ENCODE data around the gene USH2A. TPM values are rescaled to one million over a fixed set of nuclear protein-coding genes. Genes with fewer than 3 reads are reported as not detected.

The USH2A gene
- total RNA-seq, 4 donors from 2014 or later: under 0.01 to 1.0 (median under 0.01) TPM; not detected in 1

GRCh38 chr1:215761446-215761845 lies 661.8 kb downstream of the USH2A start:
- 92 to 93% methylated on average over 2 of the region's 2 CpGs for WGBS, 2 donors
- H3K27ac ChIP-seq: no peak overlapping the region
- TF ChIP-seq POLR2A (IDR thresholded peaks at IDR 0.05): no peak
- TF ChIP-seq, protein P1, sequence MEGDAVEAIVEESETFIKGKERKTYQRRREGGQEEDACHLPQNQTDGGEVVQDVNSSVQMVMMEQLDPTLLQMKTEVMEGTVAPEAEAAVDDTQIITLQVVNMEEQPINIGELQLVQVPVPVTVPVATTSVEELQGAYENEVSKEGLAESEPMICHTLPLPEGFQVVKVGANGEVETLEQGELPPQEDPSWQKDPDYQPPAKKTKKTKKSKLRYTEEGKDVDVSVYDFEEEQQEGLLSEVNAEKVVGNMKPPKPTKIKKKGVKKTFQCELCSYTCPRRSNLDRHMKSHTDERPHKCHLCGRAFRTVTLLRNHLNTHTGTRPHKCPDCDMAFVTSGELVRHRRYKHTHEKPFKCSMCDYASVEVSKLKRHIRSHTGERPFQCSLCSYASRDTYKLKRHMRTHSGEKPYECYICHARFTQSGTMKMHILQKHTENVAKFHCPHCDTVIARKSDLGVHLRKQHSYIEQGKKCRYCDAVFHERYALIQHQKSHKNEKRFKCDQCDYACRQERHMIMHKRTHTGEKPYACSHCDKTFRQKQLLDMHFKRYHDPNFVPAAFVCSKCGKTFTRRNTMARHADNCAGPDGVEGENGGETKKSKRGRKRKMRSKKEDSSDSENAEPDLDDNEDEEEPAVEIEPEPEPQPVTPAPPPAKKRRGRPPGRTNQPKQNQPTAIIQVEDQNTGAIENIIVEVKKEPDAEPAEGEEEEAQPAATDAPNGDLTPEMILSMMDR (IDR thresholded peaks at IDR 0.05): no peak
- no peak for TF ChIP-seq EP300 (IDR thresholded peaks at IDR 0.05)
- H3K4me3 ChIP-seq: no peak overlapping the region
- H3K27me3 ChIP-seq: no peaks in the 10 kb centered on the region
- H3K9me3 ChIP-seq: no peaks in the 10 kb centered on the region
- H3K4me1 ChIP-seq: no peaks in the 10 kb centered on the region
- no peaks in the 10 kb centered on the region for H3K36me3 ChIP-seq
- no peak for DNase-seq (ENCODE audit: low spot score in 2 of 2)

DNA sequence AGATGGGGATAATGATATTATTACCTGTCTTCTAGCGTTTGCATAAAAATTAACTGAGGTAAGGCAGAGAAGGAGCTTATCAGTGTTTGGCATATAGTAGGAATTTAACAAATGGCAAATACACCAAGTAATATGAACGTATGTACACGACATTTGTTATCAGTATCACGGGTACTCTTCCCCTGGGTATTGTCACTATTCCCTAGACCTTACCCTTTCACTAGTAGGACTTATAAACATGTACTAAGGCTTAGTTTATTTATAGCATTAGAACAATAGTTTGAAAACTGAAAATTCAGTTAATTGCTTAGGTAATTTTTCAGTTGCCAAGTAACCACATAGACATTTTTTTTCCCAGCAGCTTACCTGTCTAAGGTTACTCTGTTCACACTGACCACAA lies 669.1 kb downstream of the USH2A start:
- DNase-seq (ENCODE audit: low spot score in 2 of 2): no peak
- Histone ChIP-seq H3K27me3 (no peaks in the 10 kb centered on the region), H3K4me1 (no peaks in the 10 kb centered on the region), H3K36me3 (no peaks in the 10 kb centered on the region), H3K4me3 (no peak overlapping the region), H3K27ac (no peak overlapping the region), H3K9me3 (no peaks in the 10 kb centered on the region)
- 86 to 90% methylated on average over 4 of the region's 4 CpGs for WGBS, 2 donors
- TF ChIP-seq EP300 (IDR thresholded peaks at IDR 0.05) (no peak), POLR2A (IDR thresholded peaks at IDR 0.05) (no peak)
- TF ChIP-seq, protein P1 (IDR thresholded peaks at IDR 0.05): no peak

DNA sequence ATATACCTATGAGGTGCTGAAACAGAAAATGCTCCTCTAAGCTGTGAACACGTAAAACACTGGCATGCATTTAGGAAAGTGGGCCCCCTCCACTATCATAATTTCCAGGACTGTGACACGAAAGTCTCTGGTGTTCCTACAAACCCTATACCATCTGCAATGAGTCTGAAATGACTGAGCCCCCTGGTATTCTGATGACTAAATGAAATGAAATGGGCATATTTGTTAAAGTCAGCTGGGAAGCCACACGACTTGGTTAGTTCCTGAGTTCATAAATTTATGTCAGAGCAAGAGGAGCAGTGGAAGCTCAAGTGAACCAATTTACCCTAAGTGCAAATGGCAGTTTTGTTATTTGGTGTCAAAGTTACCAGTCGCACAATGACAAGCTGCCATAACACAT lies 673.8 kb downstream of the USH2A start:
- Histone ChIP-seq H3K4me3 (no peak overlapping the region), H3K27ac (no peak overlapping the region), H3K36me3 (no peaks in the 10 kb centered on the region), H3K4me1 (no peaks in the 10 kb centered on the region), H3K27me3 (no peaks in the 10 kb centered on the region), H3K9me3 (no peaks in the 10 kb centered on the region)
- WGBS, 2 donors: 69 to 73% methylated on average over 4 of the region's 4 CpGs
- TF ChIP-seq POLR2A (IDR thresholded peaks at IDR 0.05) (no peak), EP300 (IDR thresholded peaks at IDR 0.05) (no peak)
- TF ChIP-seq, protein P1 (IDR thresholded peaks at IDR 0.05): no peak
- DNase-seq (ENCODE audit: low spot score in 2 of 2): no peak

- Histone ChIP-seq H3K36me3 (no peaks in the 10 kb centered on the region), H3K4me1 (no peaks in the 10 kb centered on the region), H3K4me3 (no peak overlapping the region), H3K27ac (no peak overlapping the region), H3K27me3 (no peaks in the 10 kb centered on the region), H3K9me3 (no peaks in the 10 kb centered on the region)
- no peak for DNase-seq (ENCODE audit: low spot score in 2 of 2)
- WGBS, 2 donors: 68 to 90% methylated on average over 1 of the region's 1 CpG
- TF ChIP-seq EP300 (IDR thresholded peaks at IDR 0.05) (no peak), POLR2A (IDR thresholded peaks at IDR 0.05) (no peak)
- TF ChIP-seq, protein P1 (IDR thresholded peaks at IDR 0.05): no peak
Observed at GRCh38 chr1:215748431-215748830, 674.8 kb downstream of the USH2A start.

- Histone ChIP-seq H3K4me3 (no peak overlapping the region), H3K9me3 (no peaks in the 10 kb centered on the region), H3K36me3 (no peaks in the 10 kb centered on the region), H3K27ac (no peak overlapping the region), H3K4me1 (no peaks in the 10 kb centered on the region), H3K27me3 (no peaks in the 10 kb centered on the region)
- WGBS, 2 donors: 80 to 86% methylated on average over 1 of the region's 1 CpG
- TF ChIP-seq POLR2A (IDR thresholded peaks at IDR 0.05) (no peak), EP300 (IDR thresholded peaks at IDR 0.05) (no peak)
- TF ChIP-seq, protein P1 (IDR thresholded peaks at IDR 0.05): no peak
- no peak for DNase-seq (ENCODE audit: low spot score in 2 of 2)
Observed at GRCh38 chr1:215744419-215744818, 678.8 kb downstream of the USH2A start.

All from tibial nerve (tissue), 4 donors.